HEK293 (cell line): Measurements from ENCODE around the gene LMTK3.
A peak's percentile ranks its signal among the peaks of the same experiment; 100 is the strongest.

Experiments
- CTCF ChIA-PET: fragments of 350-600 bp; formaldehyde crosslinking; extraction: SDS; loops from one replicate; lab custom pipeline; 2021; ENCODE audit warnings: antibody characterized with exemption; lab: Yijun Ruan, JAX
- POLR2A ChIA-PET: fragments of 300-600 bp; formaldehyde crosslinking; extraction: SDS; loops from one replicate; lab custom pipeline; 2020; ENCODE audit warnings: antibody characterized with exemption, inconsistent platforms; lab: Yijun Ruan, JAX
- H3K27ac ChIP-seq: fragments of 200-500 bp; sonication (Bioruptor generic); 2 replicates; pipeline ENCODE4 v1.5.1; 2014; ENCODE audit warnings: low read depth, low read length, control low read depth, inconsistent platforms; ENCODE audit errors: extremely low read depth
- H3K36me3 ChIP-seq, 2 experiments: fragments of 200-500 bp in 1 of 2; sonication (Bioruptor generic) in 1 of 2; 1 replicate in 1 of 2; 2 replicates in 1 of 2; pipeline ENCODE4 v1.5.1; 2014 to 2017; ENCODE audit warnings: inconsistent platforms in 2 of 2, low read length in 2 of 2; ENCODE audit not compliant: control insufficient read depth in 2 of 2, insufficient read depth in 1 of 2
- H3K4me1 ChIP-seq: fragments of 200-500 bp; sonication (Bioruptor generic); 2 replicates; pipeline ENCODE4 v1.5.1; 2014; ENCODE audit warnings: mild to moderate bottlenecking, low read length, inconsistent platforms; ENCODE audit not compliant: control insufficient read depth, insufficient read depth
- H3K4me3 ChIP-seq: 2 replicates; pipeline ENCODE4 v1.5.1; 2011; ENCODE audit warnings: low read depth, mild to moderate bottlenecking, control low read depth, low read length, moderate library complexity
- H3K9me3 ChIP-seq: fragments of 200-500 bp; sonication (Bioruptor generic); 2 replicates; pipeline ENCODE4 v1.5.1; 2014; ENCODE audit warnings: low read depth, low read length, inconsistent platforms; ENCODE audit not compliant: control insufficient read depth, insufficient read depth
- ELK4 ChIP-seq: IDR thresholded peaks from 2 replicates; pipeline ENCODE4 v1.6.1; 2011; ENCODE audit warnings: mild to moderate bottlenecking, low read depth, low read length, borderline replicate concordance
- PBX3 ChIP-seq: sonication (generic); formaldehyde crosslinking; IDR thresholded peaks from 2 replicates; pipeline ENCODE4 v1.8.1; 2022; ENCODE audit warnings: mild to moderate bottlenecking, moderate library complexity, missing genetic modification reagents
- REST ChIP-seq: fragments of 450-650 bp; formaldehyde crosslinking; IDR thresholded peaks from 2 replicates; pipeline ENCODE4 v1.5.1; 2016; ENCODE audit warnings: missing biosample characterization, missing genetic modification characterization
- SCRT2 ChIP-seq: fragments of 450-650 bp; formaldehyde crosslinking; IDR thresholded peaks from 2 replicates; pipeline ENCODE4 v1.5.1; 2016; ENCODE audit warnings: missing biosample characterization, missing genetic modification characterization
- ZNF114 ChIP-seq: fragments of 450-650 bp; formaldehyde crosslinking; IDR thresholded peaks from 2 replicates; pipeline ENCODE4 v1.5.0; 2017; ENCODE audit warnings: missing biosample characterization, missing genetic modification characterization
- ZNF16 ChIP-seq: fragments of 450-650 bp; formaldehyde crosslinking; IDR thresholded peaks from 2 replicates; pipeline ENCODE4 v1.5.1; 2016; ENCODE audit warnings: low read depth, missing biosample characterization, missing genetic modification characterization
- ZNF169 ChIP-seq: fragments of 450-650 bp; formaldehyde crosslinking; IDR thresholded peaks from 2 replicates; pipeline ENCODE4 v1.5.1; 2016; ENCODE audit warnings: missing biosample characterization, missing genetic modification characterization
- ZNF174 ChIP-seq: fragments of 450-650 bp; formaldehyde crosslinking; IDR thresholded peaks from 2 replicates; pipeline ENCODE4 v1.5.0; 2017; ENCODE audit warnings: missing biosample characterization, mild to moderate bottlenecking, missing genetic modification characterization
- ZNF341 ChIP-seq: fragments of 450-650 bp; formaldehyde crosslinking; IDR thresholded peaks from 2 replicates; pipeline ENCODE4; 2016; ENCODE audit warnings: low read depth, missing biosample characterization, missing genetic modification characterization
- ZNF513 ChIP-seq: fragments of 450-650 bp; IDR thresholded peaks from 2 replicates; pipeline ENCODE4 v1.5.1; 2018; ENCODE audit warnings: missing biosample characterization, missing genetic modification characterization
- ZNF518A ChIP-seq: fragments of 450-650 bp; formaldehyde crosslinking; conservative IDR thresholded peaks from 2 replicates; pipeline ENCODE4 v1.5.1; 2016; ENCODE audit warnings: low read depth, missing biosample characterization, missing genetic modification characterization
- ZNF521 ChIP-seq: fragments of 450-650 bp; formaldehyde crosslinking; IDR thresholded peaks from 2 replicates; pipeline ENCODE4 v1.5.1; 2017; ENCODE audit warnings: missing biosample characterization, mild to moderate bottlenecking, missing genetic modification characterization
- ZNF558 ChIP-seq: fragments of 450-650 bp; formaldehyde crosslinking; IDR thresholded peaks from 2 replicates; pipeline ENCODE4 v1.5.1; 2016; ENCODE audit warnings: missing biosample characterization, missing genetic modification characterization
- ZNF623 ChIP-seq: fragments of 450-650 bp; formaldehyde crosslinking; IDR thresholded peaks from 2 replicates; pipeline ENCODE4 v1.5.1; 2016; ENCODE audit warnings: missing biosample characterization, missing genetic modification characterization

Gene LMTK3

GRCh38 chr19:48450441-48450840 lies 61.2 kb downstream of the LMTK3 start:
- Histone ChIP-seq H3K36me3 (peaks cover 66 to 84% of the 10 kb centered on the region in 2 experiments), H3K4me1 (no peaks in the 10 kb centered on the region; the same call in 1 of the 2 replicates), H3K27ac (no peak overlapping the region), H3K9me3 (no peaks in the 10 kb centered on the region), H3K4me3 (no peak overlapping the region)
- TF ChIP-seq ELK4 (no peak), PBX3 (CRISPR knock-in tag) (no peak), ZNF558 (no peak), ZNF16 (no peak), ZNF114 (tag by site-specific recombination) (no peak)
- ChIA-PET CTCF (interaction anchor here (0.6 kb wide), 1 partner anchor 231 kb away, joined by 3 read pairs; no protein-coding TSS in a partner anchor), POLR2A (interaction anchor here (0.6 to 1.3 kb wide), 2 partner anchors 88 to 887 kb away, joined by 3 read pairs; no protein-coding TSS in a partner anchor)

GRCh38 chr19:48448563-48448962 lies 63.1 kb downstream of the LMTK3 start:
- H3K4me1 ChIP-seq: peaks cover 8% of the 10 kb centered on the region
- TF ChIP-seq ZNF623 (tag by site-specific recombination) (peak; percentile 82), ZNF341 (tag by site-specific recombination) (no peak), ZNF174 (tag by site-specific recombination) (no peak), ZNF518A (tag by site-specific recombination) (no peak), ZNF521 (tag by site-specific recombination) (no peak)
- TF ChIP-seq, all 188 proteins: peak for 1
- peaks cover 52 to 67% of the 10 kb centered on the region in 2 experiments for H3K36me3 ChIP-seq
- H3K9me3 ChIP-seq: no peaks in the 10 kb centered on the region
- no peak overlapping the region for H3K27ac ChIP-seq
- ChIA-PET CTCF (interaction anchor here (0.6 to 2.8 kb wide), 3 partner anchors 57 to 370 kb away, joined by 3 to 13 read pairs (median 4); partner anchors contain the start of gene KDELR1), POLR2A (interaction anchor here (0.6 to 1.0 kb wide), 4 partner anchors 12 to 58 kb away, joined by 3 to 5 read pairs (median 3); partner anchors contain the start of gene KDELR1)
- no peak overlapping the region for H3K4me3 ChIP-seq

- ChIA-PET CTCF (interaction anchor here (0.9 to 2.8 kb wide), 3 partner anchors 55 to 132 kb away, joined by 3 to 13 read pairs (median 5); partner anchors contain the start of gene KDELR1), POLR2A (interaction anchor here (1.0 to 1.3 kb wide), 3 partner anchors 23 to 125 kb away, joined by 3 to 5 read pairs (median 3); partner anchors contain the start of gene GRIN2D)
- Histone ChIP-seq H3K4me3 (peak overlapping the region; percentile 88), H3K9me3 (no peaks in the 10 kb centered on the region), H3K4me1 (peaks cover 8% of the 10 kb centered on the region), H3K27ac (peak overlapping the region; percentile 65; the same call in 1 of the 2 replicates), H3K36me3 (peaks cover 37 to 49% of the 10 kb centered on the region in 2 experiments)
- TF ChIP-seq REST (tag by site-specific recombination) (peak; percentile 45), ZNF169 (tag by site-specific recombination) (no peak), SCRT2 (tag by site-specific recombination) (0 out of 2 replicates have a peak, but pooled peaks have one; percentile 6), ZNF513 (peak; percentile 96)
Measured at GRCh38 chr19:48446579-48446978, 65.1 kb downstream of the LMTK3 start.
